Measurements from ENCODE around the gene MYRF. TPM values are rescaled to one million over a fixed set of nuclear protein-coding genes. Genes with fewer than 3 reads are reported as not detected.

The MYRF gene
- total and polyA plus RNA-seq, 2 of the 13 experiments (the other 11 are each of a cell fraction or from before 2014, with no cell fraction given), result 10.2 to 25.9 TPM

DNA sequence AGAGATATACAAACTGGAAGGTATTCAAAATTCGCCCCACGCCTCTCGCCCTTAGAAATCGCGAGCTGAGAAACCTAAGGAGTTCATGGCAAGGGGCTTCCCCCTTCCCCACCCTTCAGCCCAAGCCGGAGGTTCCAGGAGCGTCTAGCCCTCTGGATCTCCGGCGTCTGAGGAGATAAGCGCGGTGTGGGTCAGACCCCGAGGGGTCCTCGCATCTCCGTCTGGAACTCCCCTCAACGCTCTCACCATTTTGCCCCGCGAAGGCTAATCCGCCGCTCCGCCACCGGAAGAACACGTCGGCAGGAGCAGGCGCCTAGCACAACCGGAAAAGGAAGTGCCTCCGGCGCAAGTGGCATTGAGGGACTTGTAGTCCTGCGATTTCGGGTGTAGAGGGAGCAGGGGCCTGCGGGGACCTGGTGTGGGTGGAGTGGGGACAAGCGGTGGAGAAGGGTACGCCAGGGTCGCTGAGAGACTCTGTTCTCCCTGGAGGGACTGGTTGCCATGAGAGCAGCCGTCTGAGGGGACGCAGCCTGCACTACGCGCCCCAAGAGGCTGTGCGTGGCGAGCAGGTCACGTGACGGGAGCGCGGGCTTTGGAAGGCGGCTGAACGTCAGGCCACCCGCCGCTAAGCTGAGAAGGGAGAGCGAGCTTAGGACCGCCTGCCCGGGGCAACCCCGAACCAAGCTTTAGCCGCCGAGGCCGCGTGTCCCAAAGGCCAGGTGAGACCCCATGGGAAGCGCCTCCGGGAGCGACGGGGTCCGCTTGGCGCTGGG lies 40.1 kb downstream of the MYRF start, which contains the start of the genes FEN1 and TMEM258 (continued):
- no peak for TF ChIP-seq HNRNPK (IDR thresholded peaks at IDR 0.05; ENCODE audit: low read depth, low read length, poor library complexity, severe bottlenecking)
- TF ChIP-seq, protein P1, sequence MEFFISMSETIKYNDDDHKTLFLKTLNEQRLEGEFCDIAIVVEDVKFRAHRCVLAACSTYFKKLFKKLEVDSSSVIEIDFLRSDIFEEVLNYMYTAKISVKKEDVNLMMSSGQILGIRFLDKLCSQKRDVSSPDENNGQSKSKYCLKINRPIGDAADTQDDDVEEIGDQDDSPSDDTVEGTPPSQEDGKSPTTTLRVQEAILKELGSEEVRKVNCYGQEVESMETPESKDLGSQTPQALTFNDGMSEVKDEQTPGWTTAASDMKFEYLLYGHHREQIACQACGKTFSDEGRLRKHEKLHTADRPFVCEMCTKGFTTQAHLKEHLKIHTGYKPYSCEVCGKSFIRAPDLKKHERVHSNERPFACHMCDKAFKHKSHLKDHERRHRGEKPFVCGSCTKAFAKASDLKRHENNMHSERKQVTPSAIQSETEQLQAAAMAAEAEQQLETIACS (CRISPR knock-in tag; IDR thresholded peaks at IDR 0.05), result no peak; the same call in 1 of the 2 replicates
- TF ChIP-seq, protein P2, sequence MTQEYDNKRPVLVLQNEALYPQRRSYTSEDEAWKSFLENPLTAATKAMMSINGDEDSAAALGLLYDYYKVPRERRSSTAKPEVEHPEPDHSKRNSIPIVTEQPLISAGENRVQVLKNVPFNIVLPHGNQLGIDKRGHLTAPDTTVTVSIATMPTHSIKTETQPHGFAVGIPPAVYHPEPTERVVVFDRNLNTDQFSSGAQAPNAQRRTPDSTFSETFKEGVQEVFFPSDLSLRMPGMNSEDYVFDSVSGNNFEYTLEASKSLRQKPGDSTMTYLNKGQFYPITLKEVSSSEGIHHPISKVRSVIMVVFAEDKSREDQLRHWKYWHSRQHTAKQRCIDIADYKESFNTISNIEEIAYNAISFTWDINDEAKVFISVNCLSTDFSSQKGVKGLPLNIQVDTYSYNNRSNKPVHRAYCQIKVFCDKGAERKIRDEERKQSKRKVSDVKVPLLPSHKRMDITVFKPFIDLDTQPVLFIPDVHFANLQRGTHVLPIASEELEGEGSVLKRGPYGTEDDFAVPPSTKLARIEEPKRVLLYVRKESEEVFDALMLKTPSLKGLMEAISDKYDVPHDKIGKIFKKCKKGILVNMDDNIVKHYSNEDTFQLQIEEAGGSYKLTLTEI (CRISPR knock-in tag; conservative IDR thresholded peaks at IDR 0.05), result no peak
- TF ChIP-seq ZKSCAN5 (CRISPR knock-in tag; IDR thresholded peaks at IDR 0.05), result no peak
- TF ChIP-seq GZF1 (CRISPR knock-in tag; IDR thresholded peaks at IDR 0.05), result no peak; the same call in 1 of the 2 replicates
- TF ChIP-seq, protein P3, sequence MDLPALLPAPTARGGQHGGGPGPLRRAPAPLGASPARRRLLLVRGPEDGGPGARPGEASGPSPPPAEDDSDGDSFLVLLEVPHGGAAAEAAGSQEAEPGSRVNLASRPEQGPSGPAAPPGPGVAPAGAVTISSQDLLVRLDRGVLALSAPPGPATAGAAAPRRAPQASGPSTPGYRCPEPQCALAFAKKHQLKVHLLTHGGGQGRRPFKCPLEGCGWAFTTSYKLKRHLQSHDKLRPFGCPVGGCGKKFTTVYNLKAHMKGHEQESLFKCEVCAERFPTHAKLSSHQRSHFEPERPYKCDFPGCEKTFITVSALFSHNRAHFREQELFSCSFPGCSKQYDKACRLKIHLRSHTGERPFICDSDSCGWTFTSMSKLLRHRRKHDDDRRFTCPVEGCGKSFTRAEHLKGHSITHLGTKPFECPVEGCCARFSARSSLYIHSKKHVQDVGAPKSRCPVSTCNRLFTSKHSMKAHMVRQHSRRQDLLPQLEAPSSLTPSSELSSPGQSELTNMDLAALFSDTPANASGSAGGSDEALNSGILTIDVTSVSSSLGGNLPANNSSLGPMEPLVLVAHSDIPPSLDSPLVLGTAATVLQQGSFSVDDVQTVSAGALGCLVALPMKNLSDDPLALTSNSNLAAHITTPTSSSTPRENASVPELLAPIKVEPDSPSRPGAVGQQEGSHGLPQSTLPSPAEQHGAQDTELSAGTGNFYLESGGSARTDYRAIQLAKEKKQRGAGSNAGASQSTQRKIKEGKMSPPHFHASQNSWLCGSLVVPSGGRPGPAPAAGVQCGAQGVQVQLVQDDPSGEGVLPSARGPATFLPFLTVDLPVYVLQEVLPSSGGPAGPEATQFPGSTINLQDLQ (CRISPR knock-in tag; IDR thresholded peaks at IDR 0.05), result no peak
- no peak; the same call in 1 of the 2 replicates for TF ChIP-seq ZNF547 (CRISPR knock-in tag; IDR thresholded peaks at IDR 0.05)
- TF ChIP-seq SP5 (CRISPR knock-in tag; IDR thresholded peaks at IDR 0.05; ENCODE audit: borderline replicate concordance, low read depth), result no peak
- no peak for TF ChIP-seq JDP2 (CRISPR knock-in tag; IDR thresholded peaks at IDR 0.05; ENCODE audit: borderline replicate concordance)
- TF ChIP-seq ZNF274 (CRISPR knock-in tag; IDR thresholded peaks at IDR 0.05), result peak; percentile 32; the same call in 1 of the 2 replicates
- TF ChIP-seq, protein P4, sequence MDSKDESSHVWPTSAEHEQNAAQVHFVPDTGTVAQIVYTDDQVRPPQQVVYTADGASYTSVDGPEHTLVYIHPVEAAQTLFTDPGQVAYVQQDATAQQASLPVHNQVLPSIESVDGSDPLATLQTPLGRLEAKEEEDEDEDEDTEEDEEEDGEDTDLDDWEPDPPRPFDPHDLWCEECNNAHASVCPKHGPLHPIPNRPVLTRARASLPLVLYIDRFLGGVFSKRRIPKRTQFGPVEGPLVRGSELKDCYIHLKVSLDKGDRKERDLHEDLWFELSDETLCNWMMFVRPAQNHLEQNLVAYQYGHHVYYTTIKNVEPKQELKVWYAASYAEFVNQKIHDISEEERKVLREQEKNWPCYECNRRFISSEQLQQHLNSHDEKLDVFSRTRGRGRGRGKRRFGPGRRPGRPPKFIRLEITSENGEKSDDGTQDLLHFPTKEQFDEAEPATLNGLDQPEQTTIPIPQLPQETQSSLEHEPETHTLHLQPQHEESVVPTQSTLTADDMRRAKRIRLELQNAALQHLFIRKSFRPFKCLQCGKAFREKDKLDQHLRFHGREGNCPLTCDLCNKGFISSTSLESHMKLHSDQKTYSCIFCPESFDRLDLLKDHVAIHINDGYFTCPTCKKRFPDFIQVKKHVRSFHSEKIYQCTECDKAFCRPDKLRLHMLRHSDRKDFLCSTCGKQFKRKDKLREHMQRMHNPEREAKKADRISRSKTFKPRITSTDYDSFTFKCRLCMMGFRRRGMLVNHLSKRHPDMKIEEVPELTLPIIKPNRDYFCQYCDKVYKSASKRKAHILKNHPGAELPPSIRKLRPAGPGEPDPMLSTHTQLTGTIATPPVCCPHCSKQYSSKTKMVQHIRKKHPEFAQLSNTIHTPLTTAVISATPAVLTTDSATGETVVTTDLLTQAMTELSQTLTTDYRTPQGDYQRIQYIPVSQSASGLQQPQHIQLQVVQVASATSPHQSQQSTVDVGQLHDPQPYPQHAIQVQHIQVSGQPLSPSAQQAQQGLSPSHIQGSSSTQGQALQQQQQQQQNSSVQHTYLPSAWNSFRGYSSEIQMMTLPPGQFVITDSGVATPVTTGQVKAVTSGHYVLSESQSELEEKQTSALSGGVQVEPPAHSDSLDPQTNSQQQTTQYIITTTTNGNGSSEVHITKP (CRISPR knock-in tag; IDR thresholded peaks at IDR 0.05; ENCODE audit: low read depth), result no peak
- peak; percentile 78; the same call in 1 of the 2 replicates for TF ChIP-seq ZNF354B (CRISPR knock-in tag; IDR thresholded peaks at IDR 0.05)
- no peak for TF ChIP-seq ZNF549 (CRISPR knock-in tag; IDR thresholded peaks at IDR 0.05)
- peak; percentile 84; the same call in 1 of the 2 replicates for TF ChIP-seq TARDBP (CRISPR knock-in tag; IDR thresholded peaks at IDR 0.05)
- TF ChIP-seq RCOR2 (CRISPR knock-in tag; IDR thresholded peaks at IDR 0.05), result no peak; the same call in 1 of the 2 replicates
- TF ChIP-seq NFKBIZ (CRISPR knock-in tag; IDR thresholded peaks at IDR 0.05), result 0 out of 2 replicates have a peak, but pooled peaks have one; percentile 54
- TF ChIP-seq TRIM24 (CRISPR knock-in tag; IDR thresholded peaks at IDR 0.05), result no peak
- peak; percentile 38; the same call in 1 of the 2 replicates for TF ChIP-seq FOXJ3 (CRISPR knock-in tag; IDR thresholded peaks at IDR 0.05; ENCODE audit: borderline replicate concordance)
- no peak for TF ChIP-seq ZNF446 (CRISPR knock-in tag; IDR thresholded peaks at IDR 0.05)
- peak; percentile 81; the same call in 1 of the 2 replicates for TF ChIP-seq KDM5B (CRISPR knock-in tag; IDR thresholded peaks at IDR 0.05; ENCODE audit: borderline replicate concordance)

Data from HepG2 (cell line).